GM12874 (cell line): Measurements from ENCODE around the gene GSN.

Experiments
- TF ChIP-seq, protein P1 (sequence below): IDR thresholded peaks from 2 replicates; pipeline ENCODE4 v1.5.1; 2011; ENCODE audit warnings: low read depth, mild to moderate bottlenecking, control low read depth, low read length, moderate library complexity; ENCODE audit not compliant: insufficient read depth

GSN gene

DNA sequence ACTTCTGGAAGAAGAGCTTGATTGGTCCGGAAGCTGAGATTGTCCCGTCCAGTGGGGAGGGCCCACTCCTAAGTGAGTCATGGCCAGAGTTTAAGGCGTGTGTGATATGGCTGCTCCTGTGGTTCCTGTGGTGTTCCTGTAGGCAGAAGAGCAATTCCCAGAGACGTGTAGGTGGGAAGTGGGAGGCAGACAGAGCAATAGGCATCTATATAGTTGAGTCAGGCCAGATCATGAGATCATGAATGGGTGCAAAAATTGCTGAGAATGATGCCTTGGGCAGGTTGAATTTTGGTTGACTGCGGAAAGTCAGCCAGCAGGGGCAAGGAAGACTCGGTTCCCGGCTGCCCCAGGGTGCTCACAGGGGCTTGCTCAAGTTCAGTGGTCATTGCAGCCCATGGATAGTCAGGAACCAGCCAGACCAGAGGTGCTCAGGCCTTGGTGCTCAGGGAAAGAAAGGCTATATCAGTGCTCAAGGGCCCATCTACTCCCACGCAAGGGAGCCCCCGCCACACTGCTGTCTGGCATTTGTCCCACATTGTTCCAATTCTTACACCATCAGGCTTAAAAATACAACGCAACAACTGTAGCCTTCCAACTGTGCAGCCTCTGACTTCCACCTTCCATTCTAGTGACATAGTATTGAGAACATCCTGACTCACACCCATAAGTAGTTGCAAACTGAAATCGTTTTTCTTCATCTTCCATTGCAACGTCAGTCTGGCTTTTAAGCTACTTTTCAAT, 21.0 kb upstream of the GSN start:
- TF ChIP-seq, protein P1, sequence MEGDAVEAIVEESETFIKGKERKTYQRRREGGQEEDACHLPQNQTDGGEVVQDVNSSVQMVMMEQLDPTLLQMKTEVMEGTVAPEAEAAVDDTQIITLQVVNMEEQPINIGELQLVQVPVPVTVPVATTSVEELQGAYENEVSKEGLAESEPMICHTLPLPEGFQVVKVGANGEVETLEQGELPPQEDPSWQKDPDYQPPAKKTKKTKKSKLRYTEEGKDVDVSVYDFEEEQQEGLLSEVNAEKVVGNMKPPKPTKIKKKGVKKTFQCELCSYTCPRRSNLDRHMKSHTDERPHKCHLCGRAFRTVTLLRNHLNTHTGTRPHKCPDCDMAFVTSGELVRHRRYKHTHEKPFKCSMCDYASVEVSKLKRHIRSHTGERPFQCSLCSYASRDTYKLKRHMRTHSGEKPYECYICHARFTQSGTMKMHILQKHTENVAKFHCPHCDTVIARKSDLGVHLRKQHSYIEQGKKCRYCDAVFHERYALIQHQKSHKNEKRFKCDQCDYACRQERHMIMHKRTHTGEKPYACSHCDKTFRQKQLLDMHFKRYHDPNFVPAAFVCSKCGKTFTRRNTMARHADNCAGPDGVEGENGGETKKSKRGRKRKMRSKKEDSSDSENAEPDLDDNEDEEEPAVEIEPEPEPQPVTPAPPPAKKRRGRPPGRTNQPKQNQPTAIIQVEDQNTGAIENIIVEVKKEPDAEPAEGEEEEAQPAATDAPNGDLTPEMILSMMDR, result no peak

DNA sequence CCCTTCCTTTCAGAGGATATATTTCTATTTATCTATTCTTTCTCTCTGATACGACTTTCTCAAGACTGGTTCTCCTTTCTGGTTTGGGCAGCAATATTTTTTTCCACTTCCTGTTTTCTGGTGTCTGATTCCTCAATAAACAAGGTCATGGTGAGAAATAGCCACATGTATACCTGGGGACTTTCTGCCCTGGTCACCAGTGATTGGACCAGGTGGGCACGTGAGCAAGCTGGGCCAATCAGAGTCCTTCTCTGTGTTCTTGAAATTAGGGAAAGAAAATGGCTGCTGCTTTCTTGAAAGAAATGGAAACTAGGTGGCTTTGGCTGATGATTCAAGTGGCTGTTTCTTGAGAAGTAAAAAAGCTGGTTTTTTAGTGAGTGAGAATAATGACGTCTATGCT, 18.4 kb upstream of the GSN start:
- TF ChIP-seq, protein P1, result no peak

DNA sequence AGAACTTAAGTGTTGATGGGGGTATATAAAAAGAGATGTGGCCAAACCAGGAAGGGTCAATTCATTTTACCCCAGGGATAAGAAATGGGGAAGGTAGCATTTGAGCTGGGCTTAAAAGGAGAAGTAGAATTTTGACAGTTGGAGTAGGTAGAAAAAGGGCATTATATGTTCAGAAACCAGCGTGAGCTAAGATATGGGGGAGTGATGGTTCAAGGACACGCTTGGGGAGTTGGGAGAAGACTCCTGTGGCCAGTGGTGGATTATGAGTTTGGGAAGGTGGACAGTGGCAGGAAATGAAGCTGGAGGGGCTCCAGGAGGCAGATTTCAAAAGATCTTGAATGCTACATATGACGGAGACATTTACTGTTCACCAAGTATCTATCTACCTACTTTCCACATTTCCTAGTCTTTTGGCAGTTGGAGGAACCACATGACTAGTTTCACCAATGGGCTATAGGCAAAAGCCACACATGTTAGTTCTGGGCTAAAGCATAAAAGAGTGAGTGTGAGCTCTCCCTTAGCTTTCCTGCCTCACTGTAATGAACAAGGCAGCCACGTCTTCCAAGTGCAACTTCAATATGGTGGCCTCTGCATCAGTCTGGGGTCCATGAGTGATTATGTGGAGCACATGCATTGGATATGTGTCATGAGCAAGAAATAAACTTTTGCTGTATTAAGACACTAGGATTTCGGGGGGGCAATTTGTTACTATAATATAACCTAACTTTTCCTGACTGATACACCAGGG, 15.7 kb upstream of the GSN start:
- TF ChIP-seq, protein P1, result no peak

DNA sequence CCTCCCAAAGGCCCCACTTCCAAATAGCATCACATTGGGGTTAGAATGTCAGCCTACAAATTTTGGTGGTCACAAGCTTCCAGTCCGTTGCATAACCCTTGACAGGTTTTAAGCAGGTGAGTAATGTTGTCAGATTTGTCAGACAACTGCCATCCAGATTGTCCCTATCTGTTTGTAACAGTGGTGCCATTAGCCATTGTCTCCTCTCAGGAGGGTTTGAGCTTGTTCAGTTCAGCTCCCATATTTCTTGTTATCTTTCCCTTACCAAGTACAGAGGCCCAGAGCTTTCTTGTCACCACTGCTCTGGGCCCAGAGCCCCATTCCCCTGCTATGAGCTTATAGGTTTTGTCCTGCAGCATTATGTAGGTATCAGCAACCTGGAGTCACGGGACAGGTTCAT, 14.8 kb upstream of the GSN start:
- TF ChIP-seq, protein P1, result no peak

DNA sequence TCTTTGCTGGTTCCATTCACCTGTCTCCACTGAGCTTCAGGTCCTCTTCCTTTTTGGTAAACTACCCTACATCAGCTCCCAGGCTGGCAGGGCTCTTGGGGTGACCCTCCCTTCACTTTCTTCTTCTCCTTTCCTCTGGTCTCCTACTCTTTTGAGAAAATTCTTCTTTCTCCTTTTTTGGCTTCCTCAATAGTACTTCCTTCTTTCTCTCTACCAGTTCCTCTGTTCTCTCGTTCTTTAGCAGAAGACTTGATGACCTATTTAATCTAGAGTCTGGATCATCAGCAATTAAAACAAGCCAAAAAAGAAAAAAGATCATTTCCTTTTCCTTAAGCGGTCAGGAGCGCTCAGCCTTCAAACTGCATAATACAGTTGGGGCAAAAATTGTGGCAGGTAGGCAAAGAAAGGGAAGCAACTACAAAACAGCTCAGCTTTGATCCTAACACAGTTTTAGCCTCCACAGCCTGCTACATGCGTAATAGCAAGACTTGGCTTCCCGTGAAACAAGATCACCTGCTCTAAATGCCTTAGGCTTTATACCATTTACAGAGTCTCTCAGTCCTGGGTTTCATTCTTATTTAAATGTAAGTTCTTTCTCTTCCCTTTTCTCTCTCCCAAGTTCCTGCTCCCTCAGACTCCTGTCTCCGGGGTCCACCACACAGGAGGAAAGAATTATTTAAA, 14.0 kb upstream of the GSN start:
- TF ChIP-seq, protein P1, result no peak

DNA sequence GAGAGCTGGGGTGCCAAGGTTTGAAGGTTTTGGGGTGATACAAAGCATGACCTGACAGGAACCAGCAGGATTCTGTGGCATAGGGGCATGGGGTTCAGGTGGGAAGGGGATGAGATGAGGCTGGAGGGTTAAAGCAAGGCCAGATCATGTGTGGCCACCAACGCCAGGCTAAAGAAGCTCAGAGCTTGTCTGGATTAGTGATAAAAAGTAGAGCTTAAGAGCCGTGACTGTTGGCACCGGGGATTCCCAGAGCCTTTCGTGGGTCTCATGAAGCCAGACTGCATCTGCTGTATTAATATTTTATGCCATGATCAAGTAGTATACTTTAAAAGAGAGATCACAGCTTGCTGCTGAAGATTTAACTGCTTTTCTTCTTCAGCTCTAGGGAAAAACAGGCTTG, 8.5 kb upstream of the GSN start:
- TF ChIP-seq, protein P1, result no peak

DNA sequence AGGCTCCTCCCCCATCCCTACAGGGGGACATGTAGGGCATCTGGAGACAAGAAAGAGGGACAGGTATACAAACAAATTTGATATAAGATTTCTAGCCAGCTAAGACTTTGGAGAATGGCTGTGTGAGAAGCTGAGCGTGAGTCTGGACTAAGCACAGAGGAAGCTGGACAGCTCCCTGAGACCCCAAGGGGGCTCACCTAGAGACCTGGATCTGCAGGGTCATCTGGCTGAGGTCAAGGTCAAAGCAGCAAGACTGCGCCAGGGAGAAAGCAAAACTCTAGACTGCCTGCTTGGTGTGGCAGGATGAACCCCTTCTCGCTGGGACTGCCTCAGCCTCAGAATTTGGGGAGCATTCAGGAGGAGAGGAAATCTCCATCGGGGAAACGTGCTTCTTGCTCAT, 8.0 kb upstream of the GSN start:
- TF ChIP-seq, protein P1, result no peak
